ENCODE results near the gene PAGR1. TPM values are rescaled to one million over a fixed set of nuclear protein-coding genes. Genes with fewer than 3 reads are reported as not detected.

The PAGR1 gene
- total and polyA plus RNA-seq, 2 of the 13 experiments (the other 11 are each of a cell fraction or from before 2014, with no cell fraction given), result 9.8 to 66.4 TPM

DNA sequence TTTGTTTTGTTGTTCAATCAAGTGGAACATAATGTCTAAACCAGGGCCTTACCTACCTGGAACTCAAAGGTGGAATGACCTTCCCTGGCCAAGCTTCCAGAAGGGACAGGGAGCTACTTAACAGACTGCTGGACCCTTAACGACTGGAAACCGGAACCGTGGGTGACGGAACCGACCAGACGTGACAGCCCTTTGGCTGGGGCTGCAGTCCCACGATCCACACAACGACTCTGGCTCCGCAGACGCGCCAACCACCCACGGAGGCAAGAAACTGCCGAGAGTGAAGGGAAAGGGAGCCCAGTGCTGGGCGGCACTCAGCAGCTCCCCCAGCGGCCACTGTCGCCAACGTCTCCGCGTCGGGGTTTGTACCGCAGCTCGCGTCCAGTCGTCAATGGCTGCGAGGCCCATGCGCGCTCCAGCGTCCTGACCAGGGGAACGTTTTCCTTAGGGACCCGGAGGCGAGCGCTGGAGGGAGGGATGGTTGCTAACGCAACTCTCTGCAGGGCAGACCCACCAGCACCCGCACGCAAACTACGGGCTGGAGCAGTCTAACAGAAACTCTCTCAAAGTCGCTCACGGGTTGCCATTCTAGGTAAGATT, 31.0 kb upstream of the PAGR1 start (continued):
- TF ChIP-seq, protein P1, sequence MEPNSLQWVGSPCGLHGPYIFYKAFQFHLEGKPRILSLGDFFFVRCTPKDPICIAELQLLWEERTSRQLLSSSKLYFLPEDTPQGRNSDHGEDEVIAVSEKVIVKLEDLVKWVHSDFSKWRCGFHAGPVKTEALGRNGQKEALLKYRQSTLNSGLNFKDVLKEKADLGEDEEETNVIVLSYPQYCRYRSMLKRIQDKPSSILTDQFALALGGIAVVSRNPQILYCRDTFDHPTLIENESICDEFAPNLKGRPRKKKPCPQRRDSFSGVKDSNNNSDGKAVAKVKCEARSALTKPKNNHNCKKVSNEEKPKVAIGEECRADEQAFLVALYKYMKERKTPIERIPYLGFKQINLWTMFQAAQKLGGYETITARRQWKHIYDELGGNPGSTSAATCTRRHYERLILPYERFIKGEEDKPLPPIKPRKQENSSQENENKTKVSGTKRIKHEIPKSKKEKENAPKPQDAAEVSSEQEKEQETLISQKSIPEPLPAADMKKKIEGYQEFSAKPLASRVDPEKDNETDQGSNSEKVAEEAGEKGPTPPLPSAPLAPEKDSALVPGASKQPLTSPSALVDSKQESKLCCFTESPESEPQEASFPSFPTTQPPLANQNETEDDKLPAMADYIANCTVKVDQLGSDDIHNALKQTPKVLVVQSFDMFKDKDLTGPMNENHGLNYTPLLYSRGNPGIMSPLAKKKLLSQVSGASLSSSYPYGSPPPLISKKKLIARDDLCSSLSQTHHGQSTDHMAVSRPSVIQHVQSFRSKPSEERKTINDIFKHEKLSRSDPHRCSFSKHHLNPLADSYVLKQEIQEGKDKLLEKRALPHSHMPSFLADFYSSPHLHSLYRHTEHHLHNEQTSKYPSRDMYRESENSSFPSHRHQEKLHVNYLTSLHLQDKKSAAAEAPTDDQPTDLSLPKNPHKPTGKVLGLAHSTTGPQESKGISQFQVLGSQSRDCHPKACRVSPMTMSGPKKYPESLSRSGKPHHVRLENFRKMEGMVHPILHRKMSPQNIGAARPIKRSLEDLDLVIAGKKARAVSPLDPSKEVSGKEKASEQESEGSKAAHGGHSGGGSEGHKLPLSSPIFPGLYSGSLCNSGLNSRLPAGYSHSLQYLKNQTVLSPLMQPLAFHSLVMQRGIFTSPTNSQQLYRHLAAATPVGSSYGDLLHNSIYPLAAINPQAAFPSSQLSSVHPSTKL (CRISPR knock-in tag; IDR thresholded peaks at IDR 0.05), result peak; percentile 48; the same call in 1 of the 2 replicates
- TF ChIP-seq ZNF44 (CRISPR knock-in tag; IDR thresholded peaks at IDR 0.05) (peak; percentile 86), ZMYM2 (CRISPR knock-in tag; IDR thresholded peaks at IDR 0.05) (peak; percentile 43; the same call in 1 of the 2 replicates), NFE2 (CRISPR knock-in tag; IDR thresholded peaks at IDR 0.05) (no peak), DPF2 (CRISPR knock-in tag; IDR thresholded peaks at IDR 0.05; ENCODE audit: borderline replicate concordance, low read depth) (no peak), ZNF256 (CRISPR knock-in tag; conservative IDR thresholded peaks at IDR 0.05) (no peak), ZNF850 (CRISPR knock-in tag; conservative IDR thresholded peaks at IDR 0.05) (no peak), ZNF530 (CRISPR knock-in tag; IDR thresholded peaks at IDR 0.05; ENCODE audit: low read depth) (no peak), ZNF496 (CRISPR knock-in tag; IDR thresholded peaks at IDR 0.05; ENCODE audit: insufficient replicate concordance) (no peak), JDP2 (CRISPR knock-in tag; IDR thresholded peaks at IDR 0.05; ENCODE audit: borderline replicate concordance) (no peak), SMC3 (IDR thresholded peaks at IDR 0.05; ENCODE audit: low read length) (no peak), ZC3H13 (CRISPR knock-in tag; IDR thresholded peaks at IDR 0.05) (no peak), TOE1 (CRISPR knock-in tag; IDR thresholded peaks at IDR 0.05) (no peak), SP140L (CRISPR knock-in tag; IDR thresholded peaks at IDR 0.05; ENCODE audit: borderline replicate concordance) (no peak), ZSCAN30 (CRISPR knock-in tag; IDR thresholded peaks at IDR 0.05) (no peak), NFIC (IDR thresholded peaks at IDR 0.05; ENCODE audit: low read length) (no peak), NFYB (CRISPR knock-in tag; IDR thresholded peaks at IDR 0.05) (no peak)
- TF ChIP-seq, protein P2, sequence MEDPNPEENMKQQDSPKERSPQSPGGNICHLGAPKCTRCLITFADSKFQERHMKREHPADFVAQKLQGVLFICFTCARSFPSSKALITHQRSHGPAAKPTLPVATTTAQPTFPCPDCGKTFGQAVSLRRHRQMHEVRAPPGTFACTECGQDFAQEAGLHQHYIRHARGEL (CRISPR knock-in tag; IDR thresholded peaks at IDR 0.05), result no peak
- TF ChIP-seq, protein P3, sequence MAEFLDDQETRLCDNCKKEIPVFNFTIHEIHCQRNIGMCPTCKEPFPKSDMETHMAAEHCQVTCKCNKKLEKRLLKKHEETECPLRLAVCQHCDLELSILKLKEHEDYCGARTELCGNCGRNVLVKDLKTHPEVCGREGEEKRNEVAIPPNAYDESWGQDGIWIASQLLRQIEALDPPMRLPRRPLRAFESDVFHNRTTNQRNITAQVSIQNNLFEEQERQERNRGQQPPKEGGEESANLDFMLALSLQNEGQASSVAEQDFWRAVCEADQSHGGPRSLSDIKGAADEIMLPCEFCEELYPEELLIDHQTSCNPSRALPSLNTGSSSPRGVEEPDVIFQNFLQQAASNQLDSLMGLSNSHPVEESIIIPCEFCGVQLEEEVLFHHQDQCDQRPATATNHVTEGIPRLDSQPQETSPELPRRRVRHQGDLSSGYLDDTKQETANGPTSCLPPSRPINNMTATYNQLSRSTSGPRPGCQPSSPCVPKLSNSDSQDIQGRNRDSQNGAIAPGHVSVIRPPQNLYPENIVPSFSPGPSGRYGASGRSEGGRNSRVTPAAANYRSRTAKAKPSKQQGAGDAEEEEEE (CRISPR knock-in tag; IDR thresholded peaks at IDR 0.05; ENCODE audit: borderline replicate concordance), result no peak
- TF ChIP-seq, protein P4, sequence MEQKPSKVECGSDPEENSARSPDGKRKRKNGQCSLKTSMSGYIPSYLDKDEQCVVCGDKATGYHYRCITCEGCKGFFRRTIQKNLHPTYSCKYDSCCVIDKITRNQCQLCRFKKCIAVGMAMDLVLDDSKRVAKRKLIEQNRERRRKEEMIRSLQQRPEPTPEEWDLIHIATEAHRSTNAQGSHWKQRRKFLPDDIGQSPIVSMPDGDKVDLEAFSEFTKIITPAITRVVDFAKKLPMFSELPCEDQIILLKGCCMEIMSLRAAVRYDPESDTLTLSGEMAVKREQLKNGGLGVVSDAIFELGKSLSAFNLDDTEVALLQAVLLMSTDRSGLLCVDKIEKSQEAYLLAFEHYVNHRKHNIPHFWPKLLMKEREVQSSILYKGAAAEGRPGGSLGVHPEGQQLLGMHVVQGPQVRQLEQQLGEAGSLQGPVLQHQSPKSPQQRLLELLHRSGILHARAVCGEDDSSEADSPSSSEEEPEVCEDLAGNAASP (CRISPR knock-in tag; IDR thresholded peaks at IDR 0.05; ENCODE audit: borderline replicate concordance), result peak; percentile 63; the same call in 1 of the 2 replicates
- TF ChIP-seq, protein P5, sequence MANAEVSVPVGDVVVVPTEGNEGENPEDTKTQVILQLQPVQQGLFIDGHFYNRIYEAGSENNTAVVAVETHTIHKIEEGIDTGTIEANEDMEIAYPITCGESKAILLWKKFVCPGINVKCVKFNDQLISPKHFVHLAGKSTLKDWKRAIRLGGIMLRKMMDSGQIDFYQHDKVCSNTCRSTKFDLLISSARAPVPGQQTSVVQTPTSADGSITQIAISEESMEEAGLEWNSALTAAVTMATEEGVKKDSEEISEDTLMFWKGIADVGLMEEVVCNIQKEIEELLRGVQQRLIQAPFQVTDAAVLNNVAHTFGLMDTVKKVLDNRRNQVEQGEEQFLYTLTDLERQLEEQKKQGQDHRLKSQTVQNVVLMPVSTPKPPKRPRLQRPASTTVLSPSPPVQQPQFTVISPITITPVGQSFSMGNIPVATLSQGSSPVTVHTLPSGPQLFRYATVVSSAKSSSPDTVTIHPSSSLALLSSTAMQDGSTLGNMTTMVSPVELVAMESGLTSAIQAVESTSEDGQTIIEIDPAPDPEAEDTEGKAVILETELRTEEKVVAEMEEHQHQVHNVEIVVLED (CRISPR knock-in tag; IDR thresholded peaks at IDR 0.05; ENCODE audit: borderline replicate concordance), result peak; percentile 67

Measured in HepG2 (cell line).